ENCODE measurements around the gene DES.

DES gene

DNA sequence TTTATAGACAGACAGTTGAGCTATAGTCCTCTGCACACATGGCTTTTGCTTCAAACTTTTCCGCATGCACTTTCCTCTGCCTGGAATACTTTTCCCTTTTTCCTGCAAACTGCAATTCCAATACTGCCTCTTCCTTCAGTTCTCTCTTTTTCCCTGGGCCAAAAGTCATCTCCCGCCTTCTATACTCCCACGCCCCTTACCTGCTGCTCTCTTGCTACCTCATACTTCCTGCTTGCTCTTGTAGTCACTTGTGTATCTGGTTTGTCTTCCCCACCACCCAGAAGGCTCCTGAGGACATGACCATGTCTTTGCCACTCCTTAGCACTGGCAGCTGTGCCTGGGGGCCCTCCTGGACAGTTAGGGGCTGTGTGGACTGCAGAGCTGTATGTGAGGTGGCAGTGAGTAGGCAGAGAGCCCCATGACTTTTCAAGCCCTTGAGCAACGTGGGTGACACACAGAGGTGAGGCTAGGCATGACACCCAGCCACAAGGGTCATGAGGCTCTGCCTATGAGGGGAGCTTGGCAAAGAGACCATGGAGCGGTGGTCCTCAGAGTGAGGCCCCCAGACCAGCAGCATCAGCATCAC lies 39.7 kb downstream of the DES start:
- no peaks in the 10 kb centered on the region for H3K36me3 Mint-ChIP-seq (ENCODE audit: low read depth)
- H3K27ac Mint-ChIP-seq, result no peak overlapping the region
- no peaks in the 10 kb centered on the region for H3K4me1 Mint-ChIP-seq (ENCODE audit: low read depth)
- H3K27me3 Mint-ChIP-seq (ENCODE audit: low read depth), result peaks cover 6% of the 10 kb centered on the region
- no peak for DNase-seq (ENCODE audit: low spot score)
- H3K4me3 Mint-ChIP-seq, result no peak overlapping the region
- no peaks in the 10 kb centered on the region for H3K9me3 Mint-ChIP-seq

DNA sequence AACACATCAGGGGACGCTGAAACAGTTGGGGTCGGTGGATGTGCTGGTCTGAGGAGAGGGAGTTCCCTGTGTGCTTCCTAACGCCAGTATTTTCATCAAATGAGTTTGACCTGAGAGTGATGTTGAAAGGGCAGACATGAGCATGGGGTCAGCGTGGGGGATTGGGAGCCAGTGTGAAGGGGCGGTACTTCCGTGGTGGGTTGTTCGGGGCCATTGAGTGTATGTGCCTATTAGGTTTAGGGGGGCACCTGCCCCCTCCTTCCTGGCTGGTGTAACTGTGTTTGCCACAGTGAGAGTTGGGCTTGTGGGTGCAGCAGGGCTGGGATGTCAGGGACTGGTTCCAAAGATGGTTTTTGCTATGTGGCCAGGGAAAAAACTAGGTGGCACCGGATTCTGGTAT lies 40.8 kb downstream of the DES start:
- H3K36me3 Mint-ChIP-seq (ENCODE audit: low read depth), result no peaks in the 10 kb centered on the region
- H3K4me3 Mint-ChIP-seq, result no peak overlapping the region
- no peaks in the 10 kb centered on the region for H3K4me1 Mint-ChIP-seq (ENCODE audit: low read depth)
- DNase-seq (ENCODE audit: low spot score), result no peak
- H3K9me3 Mint-ChIP-seq, result no peaks in the 10 kb centered on the region
- no peaks in the 10 kb centered on the region for H3K27me3 Mint-ChIP-seq (ENCODE audit: low read depth)
- H3K27ac Mint-ChIP-seq, result no peak overlapping the region

DNA sequence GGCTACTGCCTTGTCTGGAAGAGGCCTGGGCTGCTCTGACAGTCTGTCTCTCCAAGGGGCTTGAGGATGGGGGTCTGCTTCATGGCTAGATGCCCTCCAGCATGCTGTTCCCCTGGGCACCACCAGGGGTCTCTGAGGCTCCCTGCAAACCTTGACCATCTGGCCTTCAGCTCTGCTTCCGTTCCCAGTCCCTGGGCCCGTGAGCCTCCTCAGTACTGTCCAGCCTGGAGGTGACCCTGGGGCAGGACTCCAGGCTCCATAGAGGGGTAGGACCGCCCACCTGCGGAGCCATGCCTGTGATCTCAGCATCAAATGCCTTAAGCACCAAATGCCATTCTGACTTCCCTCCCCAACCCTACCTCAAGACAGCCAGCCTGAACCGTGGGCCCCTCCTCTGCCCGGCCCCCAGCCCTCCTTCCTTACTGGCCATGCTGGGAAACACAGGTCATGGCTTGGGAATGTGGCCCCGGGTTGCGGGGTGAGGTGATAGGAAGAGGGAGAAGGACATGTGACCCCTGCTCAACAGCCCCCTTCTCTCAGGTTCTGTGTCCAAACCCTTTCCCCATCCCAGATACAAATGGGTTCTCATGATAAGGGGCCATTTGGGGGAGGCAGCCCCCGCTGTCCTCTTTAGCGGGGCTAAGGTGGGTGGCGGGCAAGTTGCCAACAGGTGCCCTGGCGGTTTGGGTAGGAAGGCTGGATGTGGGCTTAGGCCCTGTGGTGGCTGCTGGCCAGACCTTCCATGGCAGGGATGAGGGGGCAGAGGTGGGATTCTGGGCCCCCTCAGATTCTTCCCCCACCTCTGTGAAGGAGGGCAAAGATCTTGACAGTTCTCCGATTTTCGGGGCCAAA lies 41.5 kb downstream of the DES start:
- H3K4me1 Mint-ChIP-seq (ENCODE audit: low read depth), result no peaks in the 10 kb centered on the region
- H3K27me3 Mint-ChIP-seq (ENCODE audit: low read depth), result no peaks in the 10 kb centered on the region
- no peaks in the 10 kb centered on the region for H3K36me3 Mint-ChIP-seq (ENCODE audit: low read depth)
- no peak for DNase-seq (ENCODE audit: low spot score)
- H3K4me3 Mint-ChIP-seq, result no peak overlapping the region
- no peak overlapping the region for H3K27ac Mint-ChIP-seq
- no peaks in the 10 kb centered on the region for H3K9me3 Mint-ChIP-seq

DNA sequence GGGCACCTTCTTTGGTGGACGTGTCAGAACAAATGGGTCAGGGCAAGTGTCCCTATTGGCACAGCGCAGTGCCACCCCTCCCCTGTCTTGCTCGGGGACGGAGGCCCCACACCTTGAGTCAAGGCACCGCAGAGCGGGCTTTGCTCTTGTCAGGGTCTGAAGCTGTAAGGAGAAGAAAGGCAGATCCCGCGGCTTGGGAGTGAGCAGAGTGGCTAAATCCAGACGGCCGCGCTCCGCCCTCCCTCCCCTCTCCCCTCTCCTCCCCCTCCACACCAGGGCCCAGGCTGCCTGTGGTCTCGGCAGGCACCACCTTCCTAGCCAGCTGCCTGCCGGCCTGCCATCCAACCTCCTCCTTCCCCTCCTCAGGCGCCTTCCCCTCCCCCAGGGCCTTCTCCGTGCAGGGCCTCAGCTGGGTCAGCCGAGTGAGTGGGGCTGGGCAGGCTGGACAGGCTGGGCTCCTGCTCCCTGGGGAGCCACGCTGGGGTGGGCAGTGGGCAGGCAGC lies 42.3 kb downstream of the DES start:
- Mint-ChIP-seq H3K4me1 (ENCODE audit: low read depth) (no peaks in the 10 kb centered on the region), H3K27ac (no peak overlapping the region), H3K4me3 (no peak overlapping the region), H3K27me3 (ENCODE audit: low read depth) (no peaks in the 10 kb centered on the region), H3K36me3 (ENCODE audit: low read depth) (no peaks in the 10 kb centered on the region), H3K9me3 (no peaks in the 10 kb centered on the region)
- no peak for DNase-seq (ENCODE audit: low spot score)

DNA sequence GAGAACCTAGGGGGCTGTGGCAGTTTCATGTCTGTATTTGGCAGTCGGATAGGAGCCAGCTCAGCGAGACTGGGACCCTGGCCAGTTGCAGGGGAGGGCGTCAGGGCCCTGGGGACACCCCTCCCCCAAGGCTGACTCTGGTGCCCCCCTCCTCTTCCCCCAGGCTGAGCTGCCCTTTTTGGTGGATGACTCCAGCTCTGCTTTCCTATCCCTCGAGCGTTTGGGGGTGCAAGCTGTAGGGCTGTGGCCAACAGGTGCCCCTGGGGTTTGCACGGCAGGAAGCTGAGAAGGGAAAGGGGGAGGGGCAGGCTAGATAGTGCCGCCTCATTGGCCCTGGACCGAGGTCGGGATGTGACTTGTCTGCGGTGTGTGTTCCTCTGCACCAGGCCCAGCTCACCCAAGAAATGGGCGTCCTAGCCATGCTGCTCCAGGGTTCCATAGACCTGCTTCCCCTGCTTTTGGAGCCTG lies 42.9 kb downstream of the DES start:
- Mint-ChIP-seq H3K36me3 (ENCODE audit: low read depth) (no peaks in the 10 kb centered on the region), H3K4me3 (no peak overlapping the region), H3K9me3 (no peaks in the 10 kb centered on the region), H3K27me3 (ENCODE audit: low read depth) (no peaks in the 10 kb centered on the region), H3K27ac (no peak overlapping the region), H3K4me1 (ENCODE audit: low read depth) (no peaks in the 10 kb centered on the region)
- no peak for DNase-seq (ENCODE audit: low spot score)

DNA sequence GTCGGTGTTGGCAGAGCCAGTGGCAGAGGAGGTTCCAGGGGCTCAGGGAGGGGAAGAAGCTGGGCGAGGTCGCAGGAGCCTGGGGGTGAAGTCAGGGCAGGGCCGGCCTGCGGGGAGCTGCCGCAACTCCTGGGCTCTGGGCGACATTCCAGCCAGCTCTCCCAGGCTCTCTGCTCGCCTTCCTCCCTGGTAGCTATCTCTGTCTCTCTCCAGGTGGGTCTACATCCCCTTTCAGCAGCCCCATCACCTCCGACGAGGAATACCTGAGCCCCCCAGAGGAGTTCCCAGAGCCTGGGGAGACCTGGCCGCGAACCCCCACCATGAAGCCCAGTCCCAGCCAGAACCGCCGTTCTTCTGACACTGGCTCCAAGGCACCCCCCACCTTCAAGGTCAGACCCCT lies 43.5 kb downstream of the DES start:
- Mint-ChIP-seq H3K4me1 (ENCODE audit: low read depth) (no peaks in the 10 kb centered on the region), H3K9me3 (no peaks in the 10 kb centered on the region), H3K36me3 (ENCODE audit: low read depth) (no peaks in the 10 kb centered on the region), H3K27ac (no peak overlapping the region), H3K4me3 (no peak overlapping the region), H3K27me3 (ENCODE audit: low read depth) (no peaks in the 10 kb centered on the region)
- no peak for DNase-seq (ENCODE audit: low spot score)

DNA sequence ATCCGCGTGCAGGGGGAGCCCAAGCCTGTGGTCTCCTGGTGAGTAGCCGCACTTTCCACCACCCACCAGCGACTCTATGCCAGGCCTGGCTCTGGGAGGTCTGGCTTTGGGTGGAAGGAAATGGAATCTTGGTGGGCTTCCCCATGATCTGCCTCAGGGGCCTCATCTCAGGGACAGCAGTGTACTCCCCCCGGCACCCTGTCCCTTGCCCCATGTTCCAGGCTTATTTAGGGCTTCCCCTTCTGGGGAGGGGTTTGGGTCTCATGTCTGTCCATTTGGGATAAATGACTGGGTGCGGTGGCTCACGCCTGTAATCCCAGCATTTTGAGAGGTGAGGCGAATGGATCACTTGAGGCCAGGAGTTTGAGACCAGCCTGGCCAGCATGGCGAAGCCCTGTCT lies 44.2 kb downstream of the DES start:
- Mint-ChIP-seq H3K4me3 (no peak overlapping the region), H3K4me1 (ENCODE audit: low read depth) (no peaks in the 10 kb centered on the region), H3K27me3 (ENCODE audit: low read depth) (no peaks in the 10 kb centered on the region), H3K36me3 (ENCODE audit: low read depth) (no peaks in the 10 kb centered on the region), H3K9me3 (no peaks in the 10 kb centered on the region), H3K27ac (no peak overlapping the region)
- DNase-seq (ENCODE audit: low spot score), result no peak

DNA sequence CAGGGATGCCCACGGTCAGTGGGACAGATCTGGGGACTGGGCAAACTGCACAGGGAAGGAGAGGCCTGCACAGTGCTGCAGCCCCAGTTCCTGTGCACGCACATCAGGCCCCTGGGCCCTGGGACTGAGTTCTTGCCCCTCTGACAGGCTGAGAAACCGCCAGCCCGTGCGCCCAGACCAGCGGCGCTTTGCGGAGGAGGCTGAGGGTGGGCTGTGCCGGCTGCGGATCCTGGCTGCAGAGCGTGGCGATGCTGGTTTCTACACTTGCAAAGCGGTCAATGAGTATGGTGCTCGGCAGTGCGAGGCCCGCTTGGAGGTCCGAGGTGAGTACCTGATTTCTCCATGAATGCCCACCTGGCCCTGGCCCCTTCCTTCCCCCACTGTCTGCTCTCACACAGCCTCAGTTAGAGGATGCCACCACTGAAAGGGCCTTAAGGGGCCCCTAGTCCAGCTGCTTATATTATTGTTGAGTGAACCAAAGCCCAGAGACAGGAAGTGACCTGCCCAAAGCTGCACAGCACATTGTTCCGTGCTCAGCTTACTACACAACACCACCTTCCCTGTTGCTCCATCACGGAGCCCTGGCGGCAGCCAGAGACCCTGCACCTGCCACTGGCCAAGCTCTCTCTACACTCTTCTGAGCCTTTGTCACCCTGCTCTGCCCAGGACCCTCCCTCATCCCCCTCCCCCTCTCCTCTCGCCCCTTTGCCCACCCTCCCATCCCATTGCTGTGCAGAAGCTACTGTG lies 46.3 kb downstream of the DES start:
- Mint-ChIP-seq H3K27me3 (ENCODE audit: low read depth) (no peaks in the 10 kb centered on the region), H3K27ac (no peak overlapping the region), H3K4me3 (no peak overlapping the region), H3K4me1 (ENCODE audit: low read depth) (no peaks in the 10 kb centered on the region), H3K36me3 (ENCODE audit: low read depth) (no peaks in the 10 kb centered on the region), H3K9me3 (no peaks in the 10 kb centered on the region)
- no peak for DNase-seq (ENCODE audit: low spot score)

DNA sequence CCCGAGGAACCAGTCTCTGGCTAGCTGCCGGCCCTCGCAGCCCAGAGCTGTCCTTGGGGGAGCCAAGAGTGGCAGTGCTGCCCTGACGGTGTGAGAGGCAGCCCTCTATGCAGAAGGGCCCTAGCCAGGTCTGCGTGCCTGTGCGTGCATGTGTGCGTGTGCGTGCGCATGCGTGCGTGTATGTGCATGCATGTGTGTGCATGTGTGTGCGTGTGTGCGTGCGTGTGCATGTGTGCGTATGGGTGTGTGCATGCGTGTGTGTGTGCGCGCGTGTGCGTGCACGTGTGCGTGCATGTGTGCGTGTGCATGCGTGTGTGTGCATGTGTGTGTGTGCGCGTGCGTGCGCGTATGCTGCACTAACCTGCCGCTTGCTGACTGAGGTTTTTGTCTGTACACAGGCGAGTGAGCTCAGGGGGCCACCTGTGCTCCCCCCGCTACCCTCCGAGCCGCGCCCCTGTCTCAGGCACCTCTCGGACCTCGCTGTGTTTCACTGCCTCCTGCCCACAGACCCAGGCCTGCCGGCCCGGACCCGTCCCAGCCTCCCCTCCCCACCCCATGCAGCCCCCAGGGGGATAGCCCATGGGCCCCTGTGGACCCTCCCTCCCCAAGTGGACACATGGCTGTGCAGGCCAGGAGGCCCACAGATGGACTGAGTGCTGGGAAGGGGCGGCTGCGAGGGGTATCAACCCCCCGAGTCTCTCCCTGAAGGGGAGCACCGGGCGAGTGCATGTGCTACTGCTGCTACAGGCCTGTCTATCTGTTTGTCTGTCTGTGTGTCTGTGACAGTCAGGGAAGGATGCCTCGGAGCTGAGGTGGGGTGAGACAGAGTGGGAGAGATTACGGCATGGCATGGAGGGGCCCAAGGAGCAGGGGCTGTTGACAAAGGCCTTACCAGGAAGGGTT lies 47.7 kb downstream of the DES start:
- Mint-ChIP-seq H3K9me3 (no peaks in the 10 kb centered on the region), H3K27ac (no peak overlapping the region), H3K4me3 (no peak overlapping the region), H3K27me3 (ENCODE audit: low read depth) (no peaks in the 10 kb centered on the region), H3K36me3 (ENCODE audit: low read depth) (no peaks in the 10 kb centered on the region), H3K4me1 (ENCODE audit: low read depth) (no peaks in the 10 kb centered on the region)
- DNase-seq (ENCODE audit: low spot score), result no peak

DNA sequence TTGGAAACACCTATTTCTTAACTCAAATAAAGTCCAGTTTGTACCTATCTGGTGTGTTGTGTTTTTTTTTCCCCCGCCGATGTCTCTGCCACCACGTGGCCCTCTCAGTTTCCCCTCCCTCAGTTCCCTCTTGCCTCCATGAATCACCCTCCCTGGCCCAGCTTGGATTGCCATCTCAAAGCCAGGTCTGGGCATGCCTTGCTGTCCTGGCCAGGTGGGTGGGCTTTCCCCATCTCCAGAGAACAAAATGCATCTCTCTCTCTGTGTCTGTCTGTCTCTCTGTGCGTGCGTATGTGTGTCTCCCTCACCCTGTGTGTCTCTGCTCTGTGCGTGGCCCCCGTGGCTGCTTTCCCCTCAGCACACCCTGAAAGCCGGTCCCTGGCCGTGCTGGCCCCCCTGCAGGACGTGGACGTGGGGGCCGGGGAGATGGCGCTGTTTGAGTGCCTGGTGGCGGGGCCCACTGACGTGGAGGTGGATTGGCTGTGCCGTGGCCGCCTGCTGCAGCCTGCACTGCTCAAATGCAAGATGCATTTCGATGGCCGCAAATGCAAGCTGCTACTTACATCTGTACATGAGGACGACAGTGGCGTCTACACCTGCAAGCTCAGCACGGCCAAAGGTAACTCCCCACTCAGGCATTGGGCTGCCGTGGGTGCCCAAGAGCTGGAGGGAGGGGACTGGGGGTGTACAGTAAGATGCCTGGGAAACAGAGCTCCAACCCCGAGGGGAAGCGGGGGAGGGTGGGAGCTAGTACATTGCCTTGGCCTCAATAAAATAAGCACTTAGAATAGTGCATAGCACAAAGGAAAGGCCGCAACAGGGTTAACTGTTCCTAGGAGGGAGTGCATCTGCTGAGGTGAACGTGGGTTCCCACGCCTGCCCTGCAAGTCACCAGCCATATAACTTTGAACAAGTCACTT lies 48.9 kb downstream of the DES start:
- Mint-ChIP-seq H3K36me3 (ENCODE audit: low read depth) (no peaks in the 10 kb centered on the region), H3K4me1 (ENCODE audit: low read depth) (no peaks in the 10 kb centered on the region), H3K9me3 (no peaks in the 10 kb centered on the region), H3K27ac (no peak overlapping the region), H3K4me3 (no peak overlapping the region), H3K27me3 (ENCODE audit: low read depth) (no peaks in the 10 kb centered on the region)
- no peak for DNase-seq (ENCODE audit: low spot score)

DNA sequence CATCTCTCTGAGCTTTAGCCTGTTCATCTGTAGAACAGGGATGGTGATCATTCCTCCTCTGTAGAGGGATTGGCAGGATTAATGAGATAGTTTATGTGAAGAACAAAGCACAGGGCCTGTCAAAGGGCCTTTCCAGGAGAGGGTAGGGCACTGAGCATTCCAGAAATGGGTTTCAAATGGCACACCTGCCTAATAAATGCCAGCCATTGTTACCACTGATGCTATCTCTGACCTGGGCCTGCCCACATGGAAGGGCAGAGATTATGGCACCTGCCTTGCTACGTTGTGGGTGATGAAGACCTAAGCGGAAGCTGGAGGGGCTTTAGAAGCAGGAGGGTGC lies 49.5 kb downstream of the DES start:
- Mint-ChIP-seq H3K27ac (no peak overlapping the region), H3K36me3 (ENCODE audit: low read depth) (no peaks in the 10 kb centered on the region), H3K4me3 (no peak overlapping the region), H3K27me3 (ENCODE audit: low read depth) (no peaks in the 10 kb centered on the region), H3K9me3 (no peaks in the 10 kb centered on the region), H3K4me1 (ENCODE audit: low read depth) (no peaks in the 10 kb centered on the region)
- DNase-seq (ENCODE audit: low spot score), result no peak

DNA sequence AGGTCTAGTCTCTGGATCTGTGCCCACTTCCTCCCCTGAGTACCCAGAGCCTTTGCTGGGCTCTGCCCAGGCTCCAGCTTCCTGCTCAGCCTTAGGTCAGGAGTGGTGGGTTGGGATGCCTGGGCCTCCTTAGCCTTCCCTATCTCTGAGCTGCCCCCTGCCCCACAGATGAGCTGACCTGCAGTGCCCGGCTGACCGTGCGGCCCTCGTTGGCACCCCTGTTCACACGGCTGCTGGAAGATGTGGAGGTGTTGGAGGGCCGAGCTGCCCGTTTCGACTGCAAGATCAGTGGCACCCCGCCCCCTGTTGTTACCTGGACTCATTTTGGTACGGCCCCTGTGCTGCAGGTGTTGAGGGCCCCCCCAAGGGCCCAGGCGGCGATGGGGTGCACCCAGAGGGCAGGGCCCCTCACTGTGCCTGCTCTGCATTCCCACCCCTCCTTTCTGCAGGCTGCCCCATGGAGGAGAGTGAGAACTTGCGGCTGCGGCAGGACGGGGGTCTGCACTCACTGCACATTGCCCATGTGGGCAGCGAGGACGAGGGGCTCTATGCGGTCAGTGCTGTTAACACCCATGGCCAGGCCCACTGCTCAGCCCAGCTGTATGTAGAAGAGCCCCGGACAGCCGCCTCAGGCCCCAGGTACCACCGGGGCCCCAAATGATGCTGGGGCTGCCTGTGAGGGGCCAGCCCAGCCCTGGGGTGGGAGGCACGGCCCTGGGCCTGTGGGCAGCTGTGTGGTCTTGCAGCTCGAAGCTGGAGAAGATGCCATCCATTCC lies 50.4 kb downstream of the DES start:
- Mint-ChIP-seq H3K27me3 (ENCODE audit: low read depth) (no peaks in the 10 kb centered on the region), H3K9me3 (no peaks in the 10 kb centered on the region), H3K36me3 (ENCODE audit: low read depth) (no peaks in the 10 kb centered on the region), H3K4me1 (ENCODE audit: low read depth) (no peaks in the 10 kb centered on the region), H3K27ac (no peak overlapping the region), H3K4me3 (no peak overlapping the region)
- DNase-seq (ENCODE audit: low spot score), result no peak
